Measurements from ENCODE around the gene SUCLG1.
"Not testable (repeated sequence)": the region's sequence is repeated elsewhere in the genome, so short reads cannot be mapped to it uniquely, and the experiment has no call there.

- TF ChIP-seq EZH2 (IDR thresholded peaks at IDR 0.05; ENCODE audit: low read length, unreplicated experiment); CTCF (conservative IDR thresholded peaks at IDR 0.05; ENCODE audit: low read depth, low read length): not testable (repeated sequence)
Measured at GRCh38 chr2:84402111-84402510, 57.0 kb downstream of the SUCLG1 start.
